CD4-positive, alpha-beta T cell treated with Interferon gamma for 1 hour (primary cell): Measurements from ENCODE around the gene FADS6.
A peak's percentile ranks its signal among the peaks of the same experiment; 100 is the strongest.

Experiments
- DNase-seq: peaks from one replicate; pipeline ENCODE4 v3.0.0-alpha.2; 2020

Gene FADS6

GRCh38 chr17:74851612-74852236, 41.7 kb downstream of the FADS6 start:
- DNase-seq: no peak

- DNase-seq: no peak
These were observed 42.5 kb downstream of the FADS6 start for GRCh38 chr17:74850914-74851313.

GRCh38 chr17:74850310-74850709, 43.1 kb downstream of the FADS6 start:
- no peak for DNase-seq

- DNase-seq: no peak
These were observed 44.6 kb downstream of the FADS6 start for GRCh38 chr17:74848656-74849399.

- DNase-seq: no peak
These were observed 46.8 kb downstream of the FADS6 start for GRCh38 chr17:74846621-74847020.

- no peak for DNase-seq
These were observed 50.1 kb downstream of the FADS6 start for GRCh38 chr17:74843352-74843627.

- peak; percentile 29 for DNase-seq
These were observed 50.7 kb downstream of the FADS6 start for GRCh38 chr17:74842599-74843351.

- DNase-seq: no peak
These were observed 51.3 kb downstream of the FADS6 start for GRCh38 chr17:74842146-74842598.

GRCh38 chr17:74840989-74841666, 52.3 kb downstream of the FADS6 start:
- peak; percentile 16 for DNase-seq

- DNase-seq: no peak
These were observed 53.2 kb downstream of the FADS6 start for GRCh38 chr17:74839990-74840852.

GRCh38 chr17:74838274-74838673, 55.2 kb downstream of the FADS6 start:
- DNase-seq: no peak

GRCh38 chr17:74836691-74837467, 56.6 kb downstream of the FADS6 start:
- no peak for DNase-seq

GRCh38 chr17:74836191-74836590, 57.2 kb downstream of the FADS6 start:
- no peak for DNase-seq

- DNase-seq: peak; percentile 19
These were observed 59.7 kb downstream of the FADS6 start for GRCh38 chr17:74833501-74834377.

- no peak for DNase-seq
These were observed 61.0 kb downstream of the FADS6 start for GRCh38 chr17:74832421-74832820.

- DNase-seq: no peak
These were observed 61.8 kb downstream of the FADS6 start for GRCh38 chr17:74831444-74832146.

- no peak for DNase-seq
These were observed 62.6 kb downstream of the FADS6 start for GRCh38 chr17:74830861-74831260.

GRCh38 chr17:74827800-74828199, 65.6 kb downstream of the FADS6 start:
- DNase-seq: no peak
